HCT116 (cell line): ENCODE results near the gene ANGEL1. TPM values are rescaled to one million over a fixed set of nuclear protein-coding genes. Genes with fewer than 3 reads are reported as not detected.
A peak's percentile ranks its signal among the peaks of the same experiment; 100 is the strongest.

ENCODE experiments used
- ATAC-seq: fragments of 200-7000 bp; cut with Tn5 transposase; 2 replicates; pipeline ENCODE4 v1.9.1; 2020; ENCODE audit warnings: mild to moderate bottlenecking, moderate library complexity
- BruUV-seq: library from RNA; stranded (reverse); fragments of 400-500 nt; replicated peaks from 2 replicates; lab custom pipeline; 2021; lab: Mats Ljungman, UMichigan
- CTCF ChIA-PET: fragments of 300-600 bp; sonication (Branson Sonifier 250); formaldehyde crosslinking; loops from one replicate; lab custom pipeline; 2021; ENCODE audit warnings: antibody characterized with exemption; lab: Charles Lee
- POLR2A ChIA-PET: fragments of 300-600, 350-600 bp; sonication (Branson Sonifier 250); formaldehyde crosslinking; loops from one replicate; lab custom pipeline; 2021; ENCODE audit warnings: antibody characterized with exemption; lab: Charles Lee
- RAD21 ChIA-PET, 2 experiments: fragments of 300-600 bp; sonication (Branson Sonifier 250); formaldehyde crosslinking; loops; one replicate each; lab custom pipeline; 2023; ENCODE audit warnings: low total read pairs in 2 of 2; ENCODE audit not compliant: uncharacterized antibody in 2 of 2, unreplicated experiment in 2 of 2, low non-redundant PET in 1 of 2; lab: Charles Lee
- DNase-seq: peaks from one replicate; pipeline ENCODE4 v3.0.0-alpha.2; 2010; ENCODE audit warnings: low read depth, low spot score
- H2AFZ ChIP-seq: fragments of 200-600 bp; shearing (Covaris generic), sonication (generic); 2 replicates; pipeline ENCODE4 v1.6.1; 2017; ENCODE audit warnings: low read depth, mixed run types, mixed read lengths, antibody characterized with exemption, low read length; ENCODE audit not compliant: poor library complexity, severe bottlenecking
- H3K27ac ChIP-seq: 2 replicates; pipeline ENCODE4 v1.5.1; 2012; ENCODE audit warnings: low read depth, low read length
- H3K27me3 ChIP-seq: fragments of 200-600 bp; sonication (generic); 2 replicates; pipeline ENCODE4 v1.6.1; 2016; ENCODE audit warnings: mixed run types, low read length, mixed read lengths; ENCODE audit not compliant: insufficient read depth
- H3K36me3 ChIP-seq, 2 experiments: fragments of 200-500 bp in 1 of 2; fragments of 200-600 bp in 1 of 2; sonication (Bioruptor generic) in 1 of 2; sonication (generic) in 1 of 2; 2 replicates each; pipeline versions ENCODE4 v1.5.1 to v1.6.1; 2014 to 2016; ENCODE audit warnings: low read length in 2 of 2, inconsistent platforms in 1 of 2, mixed read lengths in 1 of 2, mixed run types in 1 of 2; ENCODE audit not compliant: insufficient read depth in 2 of 2, control insufficient read depth in 1 of 2
- H3K4me1 ChIP-seq, 2 experiments: fragments of 200-600 bp in 1 of 2; sonication (generic) in 1 of 2; 2 replicates each; pipeline versions ENCODE4 v1.5.1 to v1.6.1; 2012 to 2017; ENCODE audit warnings: low read length in 2 of 2, inconsistent platforms in 1 of 2, mild to moderate bottlenecking in 1 of 2, mixed read lengths in 1 of 2, mixed run types in 1 of 2, moderate library complexity in 1 of 2; ENCODE audit not compliant: insufficient read depth in 2 of 2, control insufficient read depth in 1 of 2
- H3K4me2 ChIP-seq: fragments of 200-600 bp; sonication (generic); 2 replicates; pipeline ENCODE4 v1.6.1; 2017; ENCODE audit warnings: mixed run types, low read length, mixed read lengths
- H3K4me3 ChIP-seq, 2 experiments: fragments of 200-600 bp in 1 of 2; sonication (generic) in 1 of 2; replicated peaks in 1 of 2; 2 replicates each; pipeline ENCODE4 v1.5.1; 2011 to 2016; ENCODE audit warnings: low read length in 2 of 2, control low read depth in 1 of 2, low read depth in 1 of 2, mild to moderate bottlenecking in 1 of 2, mixed read lengths in 1 of 2, mixed run types in 1 of 2
- H3K79me2 ChIP-seq: fragments of 200-600 bp; sonication (generic); 2 replicates; pipeline ENCODE4 v1.6.1; 2017; ENCODE audit warnings: mild to moderate bottlenecking, mixed run types, low read length, moderate library complexity, mixed read lengths; ENCODE audit not compliant: insufficient read depth
- H3K9ac ChIP-seq: fragments of 200-600 bp; sonication (generic); 2 replicates; pipeline ENCODE4 v1.6.1; 2016; ENCODE audit warnings: low read length, mixed read lengths
- H3K9me2 ChIP-seq: fragments of 200-600 bp; sonication (generic), shearing (Covaris generic); 2 replicates; pipeline ENCODE4 v1.6.1; 2017; ENCODE audit warnings: mixed run types, mild to moderate bottlenecking, moderate library complexity; ENCODE audit not compliant: insufficient read depth
- H3K9me3 ChIP-seq, 2 experiments: fragments of 200-500 bp in 1 of 2; fragments of 200-600 bp in 1 of 2; sonication (Bioruptor generic) in 1 of 2; sonication (generic) in 1 of 2; 2 replicates each; pipeline ENCODE4 v1.6.1; 2014 to 2017; ENCODE audit warnings: low read length in 2 of 2, mixed read lengths in 2 of 2, inconsistent platforms in 1 of 2, low read depth in 1 of 2, mild to moderate bottlenecking in 1 of 2, mixed run types in 1 of 2, moderate library complexity in 1 of 2; ENCODE audit not compliant: control insufficient read depth in 1 of 2, insufficient read depth in 1 of 2
- H4K20me1 ChIP-seq: fragments of 200-600 bp; sonication (generic), shearing (Covaris generic); 2 replicates; pipeline ENCODE4 v1.6.1; 2017; ENCODE audit warnings: mixed run types, mild to moderate bottlenecking, moderate library complexity; ENCODE audit not compliant: insufficient read depth
- CBX3 ChIP-seq: IDR thresholded peaks from 2 replicates; pipeline ENCODE4 v1.6.1; 2012; ENCODE audit warnings: low read depth
- CTCF ChIP-seq, 3 experiments: fragments of 200-600 bp in 1 of 3; sonication (generic) in 1 of 3; IDR thresholded peaks in 2 of 3; conservative IDR thresholded peaks in 1 of 3; 2 replicates each; pipeline ENCODE4 v1.5.1; 2012 to 2017; ENCODE audit warnings: low read depth in 2 of 3, low read length in 2 of 3, antibody characterized with exemption in 1 of 3, borderline replicate concordance in 1 of 3, control low read depth in 1 of 3, mild to moderate bottlenecking in 1 of 3, mixed read lengths in 1 of 3, mixed run types in 1 of 3, moderate library complexity in 1 of 3; ENCODE audit not compliant: insufficient read depth in 1 of 3
- EGR1 ChIP-seq: IDR thresholded peaks from 2 replicates; pipeline ENCODE4 v1.6.1; 2012; ENCODE audit warnings: low read depth
- RAD21 ChIP-seq: IDR thresholded peaks from 2 replicates; pipeline ENCODE4 v1.6.1; 2012; ENCODE audit warnings: low read depth, mild to moderate bottlenecking
- REST ChIP-seq: IDR thresholded peaks from 2 replicates; pipeline ENCODE4 v1.6.1; 2012; ENCODE audit warnings: low read depth
- SP1 ChIP-seq: IDR thresholded peaks from 2 replicates; pipeline ENCODE4 v1.6.1; 2012; ENCODE audit warnings: low read depth
- ZBTB33 ChIP-seq: IDR thresholded peaks from 2 replicates; pipeline ENCODE4 v1.6.1; 2011; ENCODE audit warnings: mild to moderate bottlenecking, low read length, moderate library complexity; ENCODE audit not compliant: insufficient replicate concordance; ENCODE audit errors: extremely low read depth
- intact Hi-C: fragments of 100-400 bp; cut with micrococcal nuclease; formaldehyde crosslinking; loops from 2 replicates; pipeline ENCODE4 v1.10.0; 2022
- total RNA-seq: library from RNA; stranded (reverse); gene quantifications from one replicate; pipeline ENCODE4 v1.2.1, GENCODE V29; 2021; ENCODE audit not compliant: unreplicated experiment

Gene ANGEL1
- total RNA-seq, 1 experiment from 2014 or later: 20.6 TPM

GRCh38 chr14:76784881-76785280, 27.8 kb downstream of the ANGEL1 start:
- no peaks in the 10 kb centered on the region for H3K79me2 ChIP-seq
- peak; percentile 100 for ATAC-seq
- no peak overlapping the region for H3K27ac ChIP-seq
- DNase-seq: peak; percentile 60
- H2AFZ ChIP-seq: no peak overlapping the region
- CTCF ChIA-PET: interaction anchor here (0.6 to 2.6 kb wide), 14 partner anchors 8 to 429 kb away, joined by 3 to 38 read pairs (median 5); partner anchors contain the start of gene VASH1
- H3K4me3 ChIP-seq: no peak overlapping the region
- TF ChIP-seq ZBTB33 (no peak), REST (no peak), SP1 (peak; percentile 41; the same call in 1 of the 2 replicates), RAD21 (peak; percentile 80), CTCF (IDR thresholded peaks at IDR 0.05 in 2 of 3, conservative IDR thresholded peaks at IDR 0.05 in 1 of 3; ENCODE audit: borderline replicate concordance in 1 of 3, insufficient read depth in 1 of 3, low read depth in 2 of 3, low read length in 2 of 3) (peak; percentile 97 to 99 (median 98)), CBX3 (0 out of 2 replicates have a peak, but pooled peaks have one; percentile 37), EGR1 (no peak)
- no peaks in the 10 kb centered on the region for H3K27me3 ChIP-seq
- peaks cover 22 to 29% of the 10 kb centered on the region in 2 experiments; a peak in 3 of 4 replicates for H3K36me3 ChIP-seq
- H3K9me3 ChIP-seq: no peaks in the 10 kb centered on the region
- no peak overlapping the region for H3K9ac ChIP-seq
- H3K9me2 ChIP-seq: no peaks in the 10 kb centered on the region
- RAD21 ChIA-PET: no interaction called here
- H3K4me1 ChIP-seq: no peaks in the 10 kb centered on the region
- no peak overlapping the region for H3K4me2 ChIP-seq
- BruUV-seq: no TSS peak
- intact Hi-C loops: loop anchor here (1.0 kb wide), 1 partner anchor 75 kb away; no protein-coding TSS in a partner anchor
- POLR2A ChIA-PET: interaction anchor here (1.0 to 1.8 kb wide), 2 partner anchors 8 to 27 kb away, joined by 3 to 5 read pairs; no protein-coding TSS in a partner anchor
- no peaks in the 10 kb centered on the region for H4K20me1 ChIP-seq
